Measurements from ENCODE around the gene RTL10. TPM values are rescaled to one million over a fixed set of nuclear protein-coding genes. Genes with fewer than 3 reads are reported as not detected.
A peak's percentile ranks its signal among the peaks of the same experiment; 100 is the strongest.

RTL10 gene
- total and polyA plus RNA-seq, 8 donors = 18.4 to 34.7 (median 28.0) TPM

DNA sequence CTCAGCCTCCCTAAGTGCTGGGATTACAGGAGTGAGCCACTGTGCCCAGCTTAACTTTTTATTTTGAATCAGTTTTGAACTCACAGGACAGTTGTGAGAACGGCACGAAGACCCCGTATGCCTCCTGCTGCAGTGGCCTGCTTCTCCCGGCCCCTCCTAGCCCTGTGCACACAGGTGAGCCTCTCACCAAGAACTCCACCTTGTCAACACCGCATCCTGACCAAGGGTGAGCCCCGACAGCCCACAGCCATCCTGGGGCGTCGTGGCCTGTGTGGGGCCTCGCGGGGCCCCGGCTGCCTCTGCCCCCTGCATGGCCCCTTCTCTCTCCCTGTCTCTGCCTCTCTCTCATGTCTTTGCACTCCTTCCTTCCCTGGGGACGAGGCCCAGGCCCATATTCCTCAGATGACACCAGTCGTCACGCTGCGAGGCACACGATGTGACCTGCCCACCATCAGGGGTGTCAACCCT lies 38.8 kb downstream of the RTL10 start:
- Histone ChIP-seq H3K27me3 (no peaks in the 10 kb centered on the region), H3K4me3 (no peak overlapping the region), H3K36me3 (no peaks in the 10 kb centered on the region), H3K27ac (no peak overlapping the region), H3K9me3 (no peaks in the 10 kb centered on the region), H3K4me1 (no peaks in the 10 kb centered on the region)
- intact Hi-C loops (cut with DNase I) = no loop called here
- ATAC-seq = no peak
- peak in 1 of 4 donors; percentile 10 for DNase-seq
- TF ChIP-seq, protein P1, sequence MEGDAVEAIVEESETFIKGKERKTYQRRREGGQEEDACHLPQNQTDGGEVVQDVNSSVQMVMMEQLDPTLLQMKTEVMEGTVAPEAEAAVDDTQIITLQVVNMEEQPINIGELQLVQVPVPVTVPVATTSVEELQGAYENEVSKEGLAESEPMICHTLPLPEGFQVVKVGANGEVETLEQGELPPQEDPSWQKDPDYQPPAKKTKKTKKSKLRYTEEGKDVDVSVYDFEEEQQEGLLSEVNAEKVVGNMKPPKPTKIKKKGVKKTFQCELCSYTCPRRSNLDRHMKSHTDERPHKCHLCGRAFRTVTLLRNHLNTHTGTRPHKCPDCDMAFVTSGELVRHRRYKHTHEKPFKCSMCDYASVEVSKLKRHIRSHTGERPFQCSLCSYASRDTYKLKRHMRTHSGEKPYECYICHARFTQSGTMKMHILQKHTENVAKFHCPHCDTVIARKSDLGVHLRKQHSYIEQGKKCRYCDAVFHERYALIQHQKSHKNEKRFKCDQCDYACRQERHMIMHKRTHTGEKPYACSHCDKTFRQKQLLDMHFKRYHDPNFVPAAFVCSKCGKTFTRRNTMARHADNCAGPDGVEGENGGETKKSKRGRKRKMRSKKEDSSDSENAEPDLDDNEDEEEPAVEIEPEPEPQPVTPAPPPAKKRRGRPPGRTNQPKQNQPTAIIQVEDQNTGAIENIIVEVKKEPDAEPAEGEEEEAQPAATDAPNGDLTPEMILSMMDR (IDR thresholded peaks at IDR 0.05) = no peak

DNA sequence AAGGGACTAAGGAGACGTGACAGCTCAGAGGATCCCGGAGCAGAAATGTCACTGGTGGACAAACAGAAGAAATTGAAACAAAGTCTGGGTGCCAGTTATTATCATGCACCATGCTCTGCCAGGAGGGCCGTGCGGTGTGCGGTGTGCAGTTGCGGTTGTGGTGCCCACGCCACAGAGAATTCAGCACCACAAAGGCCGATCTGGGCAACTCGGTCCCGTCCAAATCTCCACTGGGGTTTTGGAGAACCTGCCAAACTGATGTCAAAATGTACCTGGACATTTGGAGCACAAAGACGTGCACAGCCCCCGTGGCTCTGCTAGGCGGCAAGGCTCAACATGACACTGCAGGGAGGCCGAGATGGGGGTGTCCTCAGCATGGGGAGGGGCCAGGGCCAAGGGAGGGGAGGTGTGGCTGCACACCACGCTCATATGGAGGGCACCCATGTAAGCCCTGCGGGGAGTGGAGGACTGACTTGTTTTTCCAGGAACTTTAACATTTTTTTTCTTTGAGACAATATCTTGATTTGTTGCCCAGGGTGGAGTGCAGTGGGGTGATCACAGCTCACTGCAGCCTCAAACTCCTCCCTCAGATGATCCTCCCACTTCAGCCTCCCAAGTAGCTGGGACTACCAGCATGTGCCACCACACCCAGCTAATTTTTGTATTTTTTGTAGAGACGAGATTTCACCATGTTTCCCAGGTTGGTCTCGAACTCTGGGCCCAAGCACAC lies 39.4 kb downstream of the RTL10 start:
- ATAC-seq (no peak), DNase-seq (peak in 1 of 4 donors; percentile 28)
- intact Hi-C loops (cut with DNase I) = no loop called here
- Histone ChIP-seq H3K9me3 (no peaks in the 10 kb centered on the region), H3K36me3 (no peaks in the 10 kb centered on the region), H3K4me3 (no peak overlapping the region), H3K4me1 (no peaks in the 10 kb centered on the region), H3K27me3 (no peaks in the 10 kb centered on the region), H3K27ac (no peak overlapping the region)
- TF ChIP-seq, protein P1 (IDR thresholded peaks at IDR 0.05) = no peak

DNA sequence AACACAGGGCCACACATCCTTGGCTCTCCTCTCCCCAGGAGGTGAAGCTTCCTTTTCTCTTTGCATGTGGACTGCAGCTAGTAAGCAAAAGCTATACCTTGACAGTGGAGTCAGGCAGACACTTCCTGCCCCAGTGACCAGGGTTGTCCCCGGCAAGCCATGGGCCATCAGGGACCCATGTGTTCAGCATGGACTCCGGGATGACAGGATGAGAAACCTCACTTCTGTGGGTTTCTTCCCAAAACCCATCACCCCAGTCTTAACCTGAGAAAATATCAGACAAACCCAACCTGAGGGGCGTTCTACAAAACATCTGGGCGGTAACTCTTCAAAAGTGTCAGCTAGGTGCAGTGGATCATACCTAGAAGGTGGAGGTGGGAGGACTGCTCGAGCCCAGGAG lies 40.2 kb downstream of the RTL10 start:
- DNase-seq = no peak
- TF ChIP-seq, protein P1 (IDR thresholded peaks at IDR 0.05) = no peak
- Histone ChIP-seq H3K4me1 (no peaks in the 10 kb centered on the region), H3K27me3 (no peaks in the 10 kb centered on the region), H3K27ac (no peak overlapping the region), H3K9me3 (no peaks in the 10 kb centered on the region), H3K36me3 (no peaks in the 10 kb centered on the region), H3K4me3 (no peak overlapping the region)
- ATAC-seq = no peak
- intact Hi-C loops (cut with DNase I) = no loop called here

DNA sequence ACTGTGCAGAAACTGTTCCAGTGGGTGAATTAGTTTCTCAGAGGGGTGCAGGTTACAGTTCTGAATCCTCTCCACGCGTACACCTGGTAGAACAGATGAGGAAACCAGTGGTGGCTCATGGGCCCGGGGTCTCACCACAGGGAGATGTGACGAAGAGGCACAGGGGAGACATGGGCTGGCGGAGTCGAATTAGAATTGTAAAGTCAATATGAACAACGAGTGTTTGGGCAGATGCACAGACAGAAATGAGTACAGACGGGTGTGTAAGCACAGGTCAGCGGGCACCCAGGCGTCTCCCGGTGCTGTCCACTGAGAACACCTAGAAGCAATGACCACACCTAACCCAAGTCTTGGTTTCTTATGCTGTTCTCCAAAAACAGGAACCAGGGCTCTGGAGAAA lies 41.8 kb downstream of the RTL10 start:
- Histone ChIP-seq H3K27me3 (no peaks in the 10 kb centered on the region), H3K36me3 (no peaks in the 10 kb centered on the region), H3K27ac (no peak overlapping the region), H3K9me3 (no peaks in the 10 kb centered on the region), H3K4me1 (no peaks in the 10 kb centered on the region), H3K4me3 (no peak overlapping the region)
- intact Hi-C loops (cut with DNase I) = no loop called here
- TF ChIP-seq, protein P1 (IDR thresholded peaks at IDR 0.05) = no peak
- no peak for ATAC-seq
- no peak for DNase-seq

DNA sequence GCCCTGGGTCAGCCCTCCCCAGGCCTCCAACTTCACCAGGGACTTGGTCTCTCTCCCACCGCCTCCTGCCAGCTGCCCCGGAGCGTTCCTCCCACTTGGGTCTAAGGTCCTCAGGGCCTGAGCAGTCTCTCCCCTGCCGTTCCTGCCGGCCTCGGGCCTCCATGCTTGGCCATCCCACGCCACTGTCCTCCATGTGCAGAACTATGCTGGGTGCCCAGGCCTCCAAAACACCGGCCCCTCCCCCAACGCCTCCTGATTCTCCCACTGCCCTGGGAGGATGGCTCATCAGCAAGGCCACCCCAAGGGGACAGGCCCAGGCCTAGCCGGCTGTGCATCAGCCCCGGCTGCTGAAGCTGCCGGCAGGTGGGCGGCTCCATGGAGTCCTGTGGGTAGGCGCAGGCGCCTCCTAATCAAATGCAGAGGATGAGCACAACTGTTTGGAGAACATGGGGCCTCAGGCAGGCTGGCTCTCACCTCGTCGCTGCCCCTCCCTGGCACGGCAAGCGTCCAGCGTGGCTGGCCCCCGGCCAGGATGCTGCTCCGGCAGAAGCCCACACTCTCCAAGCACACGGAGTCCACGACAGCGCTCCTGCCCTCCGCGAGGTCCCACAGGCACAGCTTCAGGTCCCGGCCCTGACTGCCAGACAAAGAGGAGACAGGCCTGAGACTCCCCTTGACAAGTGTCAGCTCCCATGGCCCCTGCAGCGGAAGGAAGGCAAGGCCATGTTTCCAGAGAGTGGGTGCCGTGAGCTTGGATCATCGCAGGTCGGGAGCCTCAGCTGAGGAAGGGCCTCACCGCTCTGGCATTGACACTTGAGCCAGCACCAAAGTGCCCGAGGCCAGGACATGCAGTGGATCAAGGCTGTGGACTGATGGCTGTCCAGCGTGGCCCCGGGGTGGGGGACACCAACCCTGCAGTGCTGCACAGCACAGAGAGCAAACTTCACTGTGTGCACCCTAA lies 42.6 kb downstream of the RTL10 start:
- H3K27ac ChIP-seq = no peak overlapping the region
- no peaks in the 10 kb centered on the region for H3K9me3 ChIP-seq
- no peaks in the 10 kb centered on the region for H3K27me3 ChIP-seq
- H3K4me3 ChIP-seq = no peak overlapping the region
- TF ChIP-seq, protein P1 (IDR thresholded peaks at IDR 0.05) = no peak
- H3K36me3 ChIP-seq = no peaks in the 10 kb centered on the region
- ATAC-seq = no peak
- peak in 1 of 4 donors; percentile 66 for DNase-seq
- H3K4me1 ChIP-seq = no peaks in the 10 kb centered on the region
- intact Hi-C loops (cut with DNase I) = no loop called here

Measured in left lung (tissue), 10 donors.